ENCODE measurements around the gene ALOX12B.
"Not testable (repeated sequence)": the region's sequence is repeated elsewhere in the genome, so short reads cannot be mapped to it uniquely, and the experiment has no call there.

ALOX12B gene

GRCh38 chr17:8082292-8082691 is 5.2 kb downstream of the ALOX12B start:
- no peak for DNase-seq (ENCODE audit: low read depth in 3 of 3)

GRCh38 chr17:8081876-8082275 is 5.6 kb downstream of the ALOX12B start:
- DNase-seq (ENCODE audit: low read depth in 3 of 3) = no peak

DNA sequence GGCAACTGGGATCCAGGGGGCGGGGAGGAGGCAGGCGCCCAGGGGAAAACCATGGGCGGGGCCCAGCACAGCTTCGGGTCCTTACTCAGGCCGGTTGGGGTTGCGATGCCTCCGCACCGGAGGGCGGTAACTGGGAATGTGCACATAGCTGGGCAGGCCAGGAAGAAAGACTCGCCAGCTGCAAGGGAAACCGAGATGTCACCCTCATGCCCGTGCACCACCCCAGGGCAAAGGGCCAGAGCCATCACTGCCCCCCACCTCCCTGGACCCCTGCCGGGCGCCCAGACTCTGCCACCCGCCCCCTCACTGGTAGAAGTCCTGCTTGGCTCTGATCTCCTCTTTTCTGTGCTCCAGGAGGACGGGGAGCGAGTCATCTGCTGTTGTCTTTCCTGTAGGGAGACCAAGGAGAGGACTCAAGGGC is 6.7 kb downstream of the ALOX12B start:
- no peak for DNase-seq (ENCODE audit: low read depth in 3 of 3)

DNA sequence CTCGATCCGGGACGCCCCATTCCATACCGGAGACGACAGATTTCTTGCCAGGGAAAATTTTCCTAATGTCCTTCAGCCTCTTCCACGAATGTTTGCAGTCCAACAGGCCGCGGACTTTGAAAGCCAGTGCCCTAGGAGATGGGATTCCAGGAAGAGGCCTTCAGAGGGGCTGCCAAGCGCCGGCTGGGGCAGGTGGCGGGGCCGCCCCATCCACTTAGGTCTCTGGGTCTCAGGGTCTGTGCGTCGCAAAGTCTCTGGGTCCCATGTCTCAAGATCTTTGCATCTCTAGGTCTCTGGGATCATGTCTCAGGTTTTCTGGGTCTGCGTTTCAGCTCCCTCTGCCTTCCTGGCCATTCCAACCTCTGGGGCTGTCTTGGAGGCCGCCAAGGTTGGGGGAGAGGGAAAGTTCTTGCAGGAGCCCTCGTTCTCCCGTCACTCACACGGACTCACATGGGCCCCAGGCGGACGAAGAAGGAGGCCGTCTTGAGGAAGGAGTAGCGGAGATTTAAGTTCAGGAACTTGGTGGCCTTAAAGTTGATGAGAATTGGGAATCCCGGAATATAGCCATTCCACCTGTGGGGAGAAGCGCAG is 7.2 kb downstream of the ALOX12B start:
- DNase-seq (ENCODE audit: low read depth in 3 of 3) = no peak

DNA sequence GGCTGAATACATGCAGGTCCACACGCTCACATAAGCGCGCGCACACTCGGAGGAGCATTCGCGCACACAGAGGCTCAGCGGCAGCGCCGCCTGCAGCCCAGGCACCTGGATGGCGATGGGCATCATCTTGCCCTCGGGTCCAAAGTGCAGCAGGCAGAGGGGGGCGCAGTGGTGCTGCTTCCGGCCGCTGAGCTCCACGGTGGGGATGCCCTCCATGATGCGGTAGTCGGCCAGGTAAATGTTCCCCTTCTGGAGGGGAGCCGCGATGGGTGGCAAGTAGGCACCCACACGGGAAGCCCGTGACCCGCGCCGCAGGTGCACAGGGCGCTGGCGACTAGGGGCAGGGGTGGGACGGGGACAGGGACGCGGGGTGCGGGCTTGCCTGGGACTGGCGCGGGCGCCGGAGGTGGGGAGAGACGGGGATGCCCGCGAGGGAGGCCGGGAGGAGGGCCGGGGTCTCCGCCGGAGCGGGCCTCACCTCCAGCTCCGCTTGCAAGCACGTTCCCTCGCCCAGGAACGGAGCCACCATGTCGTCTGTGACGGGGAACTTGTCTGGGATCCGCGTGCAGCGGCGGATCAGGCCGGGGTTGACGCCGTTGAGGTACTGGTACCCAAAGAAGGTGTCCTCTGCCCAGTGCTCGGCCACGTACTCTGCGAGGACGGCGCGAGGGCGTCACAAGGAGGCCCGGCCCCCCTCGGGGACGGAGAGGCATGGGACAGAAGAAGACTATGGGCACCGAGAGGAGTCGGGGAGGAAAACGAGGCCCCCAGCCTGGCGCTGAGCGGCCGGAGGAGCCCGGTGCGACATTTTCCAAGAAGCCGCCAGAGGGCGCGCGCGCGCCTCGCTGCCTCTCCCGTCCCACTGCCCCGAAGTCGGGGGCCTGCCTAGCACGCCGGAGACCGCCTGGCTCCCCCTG is 8.0 kb downstream of the ALOX12B start:
- DNase-seq (ENCODE audit: low read depth in 3 of 3) = peak; percentile 65 to 83 (median 69)

DNA sequence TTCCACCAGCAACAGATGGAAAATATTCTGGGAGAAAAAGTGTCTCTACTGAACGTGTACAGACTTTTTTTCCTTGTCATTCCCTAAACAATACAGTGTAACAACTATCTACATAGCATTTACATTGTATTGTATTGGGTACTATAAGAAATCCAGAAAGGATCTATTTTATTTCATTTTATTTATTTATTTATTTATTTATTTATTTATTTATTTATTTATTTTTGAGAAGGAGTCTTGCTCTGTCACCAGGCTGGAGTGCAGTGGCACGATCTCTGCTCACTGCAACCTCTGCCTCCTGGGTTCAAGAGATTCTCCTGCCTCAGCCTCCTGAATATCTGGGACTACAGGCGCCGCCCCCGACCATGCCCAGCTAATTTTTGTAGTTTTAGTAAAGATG is 9.6 kb downstream of the ALOX12B start:
- DNase-seq (ENCODE audit: low read depth in 3 of 3) = not testable (repeated sequence)

- DNase-seq (ENCODE audit: low read depth in 3 of 3) = no peak
These were observed 10.8 kb downstream of the ALOX12B start for GRCh38 chr17:8076502-8077266.

GRCh38 chr17:8075574-8076342 is 11.8 kb downstream of the ALOX12B start:
- DNase-seq (ENCODE audit: low read depth in 3 of 3) = no peak

GRCh38 chr17:8075081-8075480 is 12.4 kb downstream of the ALOX12B start:
- no peak for DNase-seq (ENCODE audit: low read depth in 3 of 3)

GRCh38 chr17:8074554-8074953 is 13.0 kb downstream of the ALOX12B start:
- DNase-seq (ENCODE audit: low read depth in 3 of 3) = no peak

GRCh38 chr17:8073627-8074484 is 13.7 kb downstream of the ALOX12B start:
- peak; percentile 72 to 86 (median 73) for DNase-seq (ENCODE audit: low read depth in 3 of 3)

DNA sequence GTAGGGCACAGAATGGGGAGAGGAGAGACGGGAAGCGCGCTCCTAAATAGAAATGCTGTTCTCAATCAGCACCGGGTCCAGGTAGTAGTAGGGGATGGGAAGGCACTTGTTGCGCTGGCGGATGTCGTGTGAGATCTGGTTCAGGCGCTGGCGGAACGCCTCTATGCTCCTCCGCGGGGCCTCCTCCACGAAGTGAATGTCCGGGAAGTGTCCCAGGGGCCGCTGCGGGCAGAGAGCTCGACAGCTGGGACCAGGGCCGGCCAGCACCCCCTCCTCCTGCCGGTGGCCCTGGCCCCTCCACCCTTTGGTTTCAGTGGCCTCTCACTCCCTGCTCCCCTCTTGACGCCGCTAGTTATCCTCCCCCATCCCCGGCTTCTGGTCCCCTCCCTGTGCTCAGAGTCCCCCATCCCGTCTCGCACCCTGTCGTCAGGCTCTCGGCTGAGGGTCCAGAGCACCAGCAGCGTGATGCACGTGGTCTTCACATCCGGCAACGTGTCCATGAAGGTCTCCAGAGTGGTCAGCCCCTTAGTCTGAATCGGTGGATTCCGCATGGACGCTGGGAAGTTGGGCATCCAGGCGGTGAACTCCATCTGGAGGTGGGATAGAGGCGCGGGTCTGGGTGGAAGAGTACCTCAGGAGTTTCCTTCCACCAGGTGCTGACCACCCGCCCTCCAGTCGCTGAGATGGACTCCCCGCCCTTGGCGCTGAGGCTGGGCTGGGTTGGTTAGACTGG is 14.6 kb downstream of the ALOX12B start:
- peak in 1 of 3 experiments; percentile 37 for DNase-seq (ENCODE audit: low read depth in 3 of 3)

- DNase-seq (ENCODE audit: low read depth in 3 of 3) = no peak
These were observed 15.2 kb downstream of the ALOX12B start for GRCh38 chr17:8072341-8072728.

DNA sequence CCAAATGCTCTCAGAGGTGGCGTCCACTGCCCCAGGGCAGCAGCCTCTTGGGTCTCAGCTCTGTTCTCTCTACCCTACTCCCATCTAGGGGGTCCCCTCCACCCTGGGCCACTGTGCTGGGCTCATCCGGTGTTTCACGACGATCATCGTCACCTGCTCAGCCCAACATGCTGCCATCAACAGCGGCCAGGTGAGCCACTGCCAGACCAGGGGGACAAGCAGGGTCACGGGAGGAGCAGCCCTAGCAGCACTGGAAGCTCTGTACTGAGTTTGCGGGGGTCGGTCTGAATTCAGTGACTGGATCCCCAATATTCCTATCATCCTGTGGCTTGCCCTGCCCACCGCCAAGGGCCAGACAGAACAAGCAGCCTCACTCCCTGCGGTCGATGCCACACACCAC is 16.0 kb downstream of the ALOX12B start:
- DNase-seq (ENCODE audit: low read depth in 3 of 3) = no peak

DNA sequence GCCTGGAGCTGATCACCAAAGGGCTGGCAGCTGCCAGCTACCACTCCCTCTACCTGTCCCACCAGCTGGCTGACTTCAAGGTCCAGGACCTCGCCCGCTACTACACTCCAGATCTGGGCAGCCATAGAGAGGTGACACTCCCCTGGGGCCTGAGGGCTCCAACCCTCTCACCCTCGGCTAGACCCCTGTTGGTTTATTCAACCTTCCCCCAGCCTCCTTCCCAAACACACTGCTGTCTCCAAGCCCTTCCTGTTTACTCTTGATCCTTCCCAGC is 18.0 kb downstream of the ALOX12B start:
- DNase-seq (ENCODE audit: low read depth in 3 of 3) = no peak

DNA sequence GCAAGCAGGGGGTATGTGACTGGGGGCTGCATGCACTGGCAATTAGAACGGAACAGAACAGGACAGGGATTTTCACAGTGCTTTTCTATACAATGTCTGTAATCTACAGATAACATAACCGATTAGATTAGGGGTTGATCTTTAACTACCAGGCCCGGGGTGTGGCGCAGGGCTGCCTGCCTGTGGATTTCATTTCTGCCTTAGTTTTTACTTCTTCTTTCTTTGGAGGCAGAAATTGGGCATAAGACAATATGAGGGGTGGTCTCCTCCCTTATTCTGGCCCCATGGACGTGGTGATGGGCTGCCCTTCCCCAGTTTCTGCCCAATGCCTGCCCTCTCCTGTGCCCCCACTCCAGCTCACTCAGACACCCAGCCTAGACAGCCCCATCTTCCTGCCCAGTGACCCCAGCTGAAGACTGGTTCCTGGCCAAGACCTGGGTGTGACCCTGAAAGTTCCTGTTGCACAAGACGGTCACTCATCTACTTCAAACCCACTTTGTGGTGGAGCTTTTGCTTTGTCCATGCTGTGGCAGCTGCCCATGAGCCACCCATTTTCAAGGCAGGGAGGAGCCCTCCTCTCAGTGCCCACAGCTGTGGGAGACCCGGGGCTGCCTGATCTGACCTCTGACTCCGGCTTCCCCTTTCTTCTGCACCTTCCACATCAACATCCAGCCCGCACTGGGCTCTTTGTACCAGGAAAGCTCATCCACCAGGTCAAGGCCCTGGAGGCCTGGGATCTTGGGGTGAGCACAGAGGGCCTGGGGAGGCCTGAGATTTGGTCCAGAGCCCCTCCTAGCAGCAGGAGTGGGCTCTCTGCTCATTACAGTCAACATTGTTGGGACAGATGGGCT is 18.6 kb downstream of the ALOX12B start:
- DNase-seq (ENCODE audit: low read depth in 3 of 3) = no peak

- no peak for DNase-seq (ENCODE audit: low read depth in 3 of 3)
These were observed 19.7 kb downstream of the ALOX12B start for GRCh38 chr17:8067806-8068205.

DNA sequence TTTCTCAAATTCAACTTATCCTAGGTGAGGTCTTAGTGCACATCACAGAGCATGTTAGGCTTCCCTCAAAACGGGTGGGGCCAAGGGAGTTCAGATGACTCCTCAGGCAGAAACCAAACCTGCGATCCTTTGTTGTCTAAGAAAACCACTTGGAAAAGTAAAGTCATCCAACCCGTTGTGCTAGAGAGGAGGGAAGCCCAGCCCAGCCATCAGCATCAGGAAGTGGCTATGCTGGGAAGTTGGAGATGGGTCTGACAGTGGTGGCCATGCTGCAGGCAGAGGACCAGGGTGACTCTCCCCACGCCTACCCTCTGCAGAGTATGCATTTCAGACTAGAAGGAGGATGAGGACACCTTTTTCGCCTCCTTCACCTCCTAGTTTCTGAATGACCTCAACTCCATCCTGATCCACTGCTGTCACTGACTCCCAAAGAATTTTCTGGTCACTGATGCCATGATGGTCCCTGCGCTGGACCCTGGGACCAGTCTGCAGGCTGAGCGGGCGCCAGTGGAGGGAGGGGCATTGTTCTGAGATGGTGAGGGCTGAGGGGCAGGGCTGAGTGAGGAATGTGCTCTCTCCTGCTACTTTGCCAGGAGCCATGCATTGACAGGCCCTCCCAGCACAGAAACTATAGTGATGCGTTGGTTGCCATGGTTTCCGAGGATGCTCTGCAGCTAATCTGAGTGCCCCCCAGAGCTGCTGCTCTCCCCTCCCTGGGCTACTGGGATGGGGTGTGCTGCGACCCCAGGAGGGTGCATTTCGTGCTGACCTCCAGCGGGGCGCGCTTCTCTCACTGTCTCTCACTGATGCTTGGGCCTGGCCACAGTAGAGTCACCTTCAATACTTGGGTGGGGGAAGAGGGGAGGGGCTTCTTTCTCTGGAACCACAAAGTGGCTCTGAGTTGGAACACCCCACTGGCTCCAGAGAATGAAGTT is 20.4 kb downstream of the ALOX12B start:
- no peak for DNase-seq (ENCODE audit: low read depth in 3 of 3)
